Esophagus muscularis mucosa (tissue), 4 donors: ENCODE results near the gene CALR. TPM values are rescaled to one million over a fixed set of nuclear protein-coding genes. Genes with fewer than 3 reads are reported as not detected.
A peak's percentile ranks its signal among the peaks of the same experiment; 100 is the strongest.

ENCODE experiments used
- DNase-seq: peaks from one replicate; pipeline ENCODE4 v3.0.0-alpha.2; 2017; ENCODE audit errors: extremely low spot score
- H3K27ac ChIP-seq, 4 donors: fragments of 200-600 bp; sonication (generic); replicated peaks in 1 of 4; 1 replicate in 3 of 4; 2 replicates in 1 of 4; pipeline ENCODE4 v1.5.1; 2016 to 2019; ENCODE audit warnings: mild to moderate bottlenecking in 1 of 4
- H3K27me3 ChIP-seq, 4 donors: fragments of 200-600 bp; sonication (generic); one replicate each; pipeline versions ENCODE4 v1.5.1 to v1.6.0; 2016 to 2019
- H3K36me3 ChIP-seq, 4 donors: fragments of 200-600 bp; sonication (generic); one replicate each; pipeline ENCODE4 v1.5.1; 2016 to 2019
- H3K4me1 ChIP-seq, 4 donors: fragments of 200-600 bp; sonication (generic); one replicate each; pipeline ENCODE4 v1.5.1; 2016 to 2019
- H3K4me3 ChIP-seq, 4 donors: fragments of 200-600 bp; sonication (generic); 1 replicate in 2 of 4; 2 replicates in 2 of 4; pipeline ENCODE4 v1.5.1; 2016 to 2019; ENCODE audit warnings: mild to moderate bottlenecking in 4 of 4, moderate library complexity in 1 of 4
- H3K9me3 ChIP-seq, 4 donors: fragments of 200-600 bp; sonication (generic); 1 replicate in 3 of 4; 2 replicates in 1 of 4; pipeline ENCODE4 v1.5.1; 2016 to 2019
- EP300 ChIP-seq: sonication (generic); formaldehyde crosslinking; IDR thresholded peaks from one replicate; pipeline ENCODE4 v1.6.1; 2017; ENCODE audit warnings: antibody characterized with exemption
- POLR2A ChIP-seq: fragments of 450-650 bp; IDR thresholded peaks from one replicate; pipeline ENCODE4 v1.6.1; 2017; ENCODE audit warnings: antibody characterized with exemption, moderate library complexity, mild to moderate bottlenecking, low read depth
- POLR2AphosphoS5 ChIP-seq, 2 donors: sonication (generic); formaldehyde crosslinking; IDR thresholded peaks; one replicate each; pipeline ENCODE4 v1.6.1; 2017; ENCODE audit warnings: antibody characterized with exemption in 2 of 2
- WGBS: methylation state at CpG from one replicate; pipeline ENCODE4 v1.1.5; 2018; 5-methylcytosine and 5-hydroxymethylcytosine counted together
- intact Hi-C: fragments of 100-400 bp; cut with DNase I; formaldehyde crosslinking; loops from one replicate; pipeline ENCODE4 v1.15.1; 2023
- total RNA-seq, 4 donors: library from RNA; depleted of rRNA; stranded (reverse); fragments of >200 nt; gene quantifications; one replicate each; pipeline versions ENCODE4 v1.1.0 to v1.2.1, GENCODE V29; 2016
- TF ChIP-seq, protein P1 (sequence below), 3 experiments: fragments of 200-600 bp in 2 of 3; fragments of 450-650 bp in 1 of 3; sonication (generic) in 2 of 3; IDR thresholded peaks; one replicate each; pipeline ENCODE4 v1.5.1; 2017 to 2019; ENCODE audit warnings: antibody characterized with exemption in 3 of 3, mild to moderate bottlenecking in 2 of 3, moderate library complexity in 1 of 3

The CALR gene
- total RNA-seq, 4 donors from 2014 or later = 200 to 300 (median 270) TPM

DNA sequence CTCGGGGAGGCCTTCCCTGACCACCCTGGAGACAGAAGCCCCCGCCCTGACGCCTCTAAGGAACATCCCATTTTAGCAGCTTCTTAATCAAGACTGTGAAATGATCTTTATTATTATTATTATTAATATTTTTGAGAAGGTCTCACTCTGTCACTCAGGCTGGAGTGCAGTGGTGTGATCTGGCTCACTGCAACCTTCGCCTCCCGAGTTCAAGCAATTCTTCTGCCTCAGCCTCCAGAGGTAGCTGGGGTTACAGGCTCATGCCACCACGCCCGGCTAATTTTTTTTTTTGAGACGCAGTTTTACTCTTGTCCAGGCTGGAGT lies 27.4 kb downstream of the CALR start:
- WGBS = 50% methylated on average over 8 of the region's 8 CpGs
- intact Hi-C loops = loop anchor here (1.0 kb wide), 1 partner anchor 80 kb away; no protein-coding TSS in a partner anchor
- H3K4me1 ChIP-seq = peaks cover 3 to 23% (median 20%) of the 10 kb centered on the region in 4 donors
- no peaks in the 10 kb centered on the region for H3K27me3 ChIP-seq
- H3K27ac ChIP-seq = peak overlapping the region; percentile 65 to 80 (median 76)
- no peak for TF ChIP-seq POLR2A
- TF ChIP-seq, protein P1, sequence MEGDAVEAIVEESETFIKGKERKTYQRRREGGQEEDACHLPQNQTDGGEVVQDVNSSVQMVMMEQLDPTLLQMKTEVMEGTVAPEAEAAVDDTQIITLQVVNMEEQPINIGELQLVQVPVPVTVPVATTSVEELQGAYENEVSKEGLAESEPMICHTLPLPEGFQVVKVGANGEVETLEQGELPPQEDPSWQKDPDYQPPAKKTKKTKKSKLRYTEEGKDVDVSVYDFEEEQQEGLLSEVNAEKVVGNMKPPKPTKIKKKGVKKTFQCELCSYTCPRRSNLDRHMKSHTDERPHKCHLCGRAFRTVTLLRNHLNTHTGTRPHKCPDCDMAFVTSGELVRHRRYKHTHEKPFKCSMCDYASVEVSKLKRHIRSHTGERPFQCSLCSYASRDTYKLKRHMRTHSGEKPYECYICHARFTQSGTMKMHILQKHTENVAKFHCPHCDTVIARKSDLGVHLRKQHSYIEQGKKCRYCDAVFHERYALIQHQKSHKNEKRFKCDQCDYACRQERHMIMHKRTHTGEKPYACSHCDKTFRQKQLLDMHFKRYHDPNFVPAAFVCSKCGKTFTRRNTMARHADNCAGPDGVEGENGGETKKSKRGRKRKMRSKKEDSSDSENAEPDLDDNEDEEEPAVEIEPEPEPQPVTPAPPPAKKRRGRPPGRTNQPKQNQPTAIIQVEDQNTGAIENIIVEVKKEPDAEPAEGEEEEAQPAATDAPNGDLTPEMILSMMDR (IDR thresholded peaks at IDR 0.05) = no peak
- TF ChIP-seq EP300 = no peak
- no peak for TF ChIP-seq POLR2AphosphoS5 (IDR thresholded peaks at IDR 0.05)
- no peaks in the 10 kb centered on the region for H3K9me3 ChIP-seq
- DNase-seq = no peak
- H3K36me3 ChIP-seq = no peaks in the 10 kb centered on the region
- peak overlapping the region; percentile 56 to 61 (median 60) for H3K4me3 ChIP-seq

DNA sequence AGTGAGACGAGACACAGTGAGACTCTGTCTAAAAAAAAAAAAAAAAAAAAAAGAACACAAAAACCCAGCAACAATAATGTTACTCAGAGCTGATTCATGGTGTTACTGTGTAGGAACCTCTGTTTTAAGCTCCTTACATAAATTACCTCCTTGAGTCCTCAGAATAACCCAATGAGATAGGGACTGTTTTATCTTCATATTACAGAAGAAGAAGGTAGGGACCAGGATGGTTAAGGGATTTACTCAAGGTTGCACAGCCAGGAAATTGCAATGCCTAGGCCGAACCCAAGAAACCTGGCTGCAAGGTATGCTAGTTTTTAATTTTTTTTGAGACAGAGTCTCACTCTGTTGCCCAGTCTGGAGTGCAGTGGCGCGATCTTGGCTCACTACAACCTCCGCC lies 29.5 kb downstream of the CALR start:
- Histone ChIP-seq H3K9me3 (no peaks in the 10 kb centered on the region), H3K4me1 (peaks cover 3 to 23% (median 20%) of the 10 kb centered on the region in 4 donors), H3K27me3 (no peaks in the 10 kb centered on the region), H3K36me3 (no peaks in the 10 kb centered on the region), H3K4me3 (no peak overlapping the region), H3K27ac (no peak overlapping the region)
- intact Hi-C loops = no loop called here
- no peak for DNase-seq
- 94% methylated on average over 5 of the region's 5 CpGs for WGBS
- TF ChIP-seq EP300 = no peak
- TF ChIP-seq POLR2AphosphoS5 (IDR thresholded peaks at IDR 0.05) = no peak
- no peak for TF ChIP-seq POLR2A
- TF ChIP-seq, protein P1 (IDR thresholded peaks at IDR 0.05) = no peak

GRCh38 chr19:12969292-12969988 lies 31.0 kb downstream of the CALR start, which contains the start of gene DAND5:
DAND5 (plus strand) TSS chr19:12969576; CDS start chr19:12969661, 85 bp downstream.
- H3K9me3 ChIP-seq = no peaks in the 10 kb centered on the region
- DNase-seq = no peak
- H3K36me3 ChIP-seq = no peaks in the 10 kb centered on the region
- no peaks in the 10 kb centered on the region for H3K27me3 ChIP-seq
- H3K4me1 ChIP-seq = peaks cover 3 to 23% (median 20%) of the 10 kb centered on the region in 4 donors
- 55% methylated on average over 8 of the region's 14 CpGs for WGBS
- TF ChIP-seq, protein P1 (IDR thresholded peaks at IDR 0.05) = no peak
- no peak for TF ChIP-seq POLR2AphosphoS5 (IDR thresholded peaks at IDR 0.05)
- no peak for TF ChIP-seq POLR2A
- no peak for TF ChIP-seq EP300
- peak within 1 kb of the TSS; percentile 62 to 75 (median 68) for H3K27ac ChIP-seq
- H3K4me3 ChIP-seq = no peak within 1 kb of the TSS
- intact Hi-C loops = no loop called here

DNA sequence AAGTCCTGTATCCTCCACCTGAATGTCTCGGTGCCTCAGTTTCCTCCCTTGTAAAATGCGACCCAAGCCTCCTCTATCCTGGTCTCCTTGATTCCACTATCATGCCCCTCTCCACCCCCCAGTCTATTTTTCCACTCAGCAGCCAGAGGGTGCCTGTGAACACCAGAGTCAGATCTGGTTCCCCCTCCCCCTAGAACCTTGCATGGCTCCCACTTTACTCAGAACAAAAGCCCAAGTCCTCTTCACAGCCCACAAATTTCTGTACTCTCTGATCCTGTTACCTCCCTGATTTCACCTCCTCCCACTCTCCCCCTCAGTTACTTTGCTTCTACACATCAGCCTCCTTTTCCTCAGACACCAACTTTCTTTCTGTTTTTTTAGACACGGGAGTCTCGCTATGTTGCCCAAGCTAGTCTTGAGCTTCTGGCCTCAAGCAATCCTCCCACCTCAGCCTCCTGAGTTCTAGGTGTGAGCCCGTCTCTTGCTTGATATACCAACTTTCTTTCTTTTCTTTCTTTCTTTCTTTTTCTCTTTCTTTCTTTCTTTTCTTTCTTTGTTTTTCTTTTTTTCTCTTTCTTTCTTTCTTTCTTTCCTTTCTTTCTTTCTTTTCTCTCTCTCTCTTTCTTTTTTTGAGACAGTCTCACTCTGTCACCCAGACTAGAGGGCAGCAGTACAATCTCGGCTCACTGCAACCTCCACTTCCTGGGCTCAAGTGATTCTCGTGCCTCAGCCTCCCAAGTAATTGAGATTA lies 31.8 kb downstream of the CALR start:
- TF ChIP-seq EP300 (no peak), POLR2AphosphoS5 (IDR thresholded peaks at IDR 0.05) (no peak), POLR2A (no peak)
- TF ChIP-seq, protein P1 (IDR thresholded peaks at IDR 0.05) = no peak
- peaks cover 3 to 19% (median 16%) of the 10 kb centered on the region in 4 donors for H3K4me1 ChIP-seq

More for the DNA sequence above, 31.8 kb downstream of the CALR start:
- Histone ChIP-seq H3K4me3 (no peak overlapping the region), H3K27ac (peak overlapping the region in 3 of 4 donors; percentile 62 to 75 (median 74)), H3K9me3 (no peaks in the 10 kb centered on the region), H3K36me3 (no peaks in the 10 kb centered on the region), H3K27me3 (no peaks in the 10 kb centered on the region)
- 93% methylated on average over 7 of the region's 7 CpGs for WGBS
- intact Hi-C loops = no loop called here
- DNase-seq = no peak
